CD14-positive monocyte (primary cell): ENCODE measurements around the gene BUB1B. TPM values are rescaled to one million over a fixed set of nuclear protein-coding genes. Genes with fewer than 3 reads are reported as not detected.
A peak's percentile ranks its signal among the peaks of the same experiment; 100 is the strongest.

Experiments
- DNase-seq, 3 donors: peaks; one replicate each; pipeline ENCODE4 v3.0.0-alpha.2; 2011 to 2022
- H2AFZ ChIP-seq: 2 replicates; pipeline ENCODE4 v1.6.0; 2012; ENCODE audit warnings: mild to moderate bottlenecking, low read depth, low read length, inconsistent platforms; ENCODE audit not compliant: insufficient read depth, poor library complexity, severe bottlenecking
- H3K27ac ChIP-seq, 2 donors: 1 replicate in 1 of 2; 2 replicates in 1 of 2; pipeline ENCODE4 v1.5.1; 2012 to 2013; ENCODE audit warnings: low read length in 2 of 2, control low read depth in 1 of 2, inconsistent platforms in 1 of 2, low read depth in 1 of 2, mild to moderate bottlenecking in 1 of 2
- H3K27me3 ChIP-seq, 2 donors: one replicate each; pipeline versions ENCODE4 v1.6.0 to v1.6.1; 2011 to 2013; ENCODE audit warnings: low read length in 2 of 2; ENCODE audit not compliant: control insufficient read depth in 2 of 2, insufficient read depth in 2 of 2
- H3K36me3 ChIP-seq, 2 donors: replicated peaks in 1 of 2; 1 replicate in 1 of 2; 2 replicates in 1 of 2; pipeline versions ENCODE4 v1.5.1 to v1.6.1; 2012 to 2013; ENCODE audit warnings: low read length in 2 of 2, control low read depth in 1 of 2, inconsistent platforms in 1 of 2, mild to moderate bottlenecking in 1 of 2; ENCODE audit not compliant: insufficient read depth in 2 of 2, control insufficient read depth in 1 of 2
- H3K4me1 ChIP-seq, 2 donors: 1 replicate in 1 of 2; 2 replicates in 1 of 2; pipeline versions ENCODE4 v1.5.1 to v1.6.1; 2012 to 2013; ENCODE audit warnings: low read length in 2 of 2, control low read depth in 1 of 2, inconsistent platforms in 1 of 2, mild to moderate bottlenecking in 1 of 2, moderate library complexity in 1 of 2; ENCODE audit not compliant: insufficient read depth in 2 of 2, control insufficient read depth in 1 of 2
- H3K4me2 ChIP-seq: replicated peaks from 2 replicates; pipeline ENCODE3; 2012; ENCODE audit warnings: low read length, moderate library complexity, mild to moderate bottlenecking; ENCODE audit not compliant: poor library complexity, severe bottlenecking; ENCODE audit errors: extremely low read depth
- H3K4me3 ChIP-seq, 3 experiments: fragments of 200-600 bp in 1 of 3; sonication (generic) in 1 of 3; replicated peaks in 1 of 3; 1 replicate in 2 of 3; 2 replicates in 1 of 3; pipeline ENCODE4 v1.5.1; 2011 to 2013; ENCODE audit warnings: low read length in 3 of 3, mild to moderate bottlenecking in 3 of 3, control low read depth in 2 of 3, low read depth in 2 of 3, inconsistent platforms in 1 of 3, moderate library complexity in 1 of 3
- H3K79me2 ChIP-seq: 2 replicates; pipeline ENCODE4 v1.6.0; 2012; ENCODE audit warnings: mild to moderate bottlenecking, control low read depth, inconsistent platforms, low read length, moderate library complexity; ENCODE audit not compliant: insufficient read depth
- H3K9ac ChIP-seq: 2 replicates; pipeline ENCODE4 v1.6.0; 2017; ENCODE audit warnings: low read length, mild to moderate bottlenecking; ENCODE audit not compliant: insufficient read depth, poor library complexity, severe bottlenecking
- H3K9me3 ChIP-seq, 2 donors: replicated peaks in 1 of 2; 1 replicate in 1 of 2; 2 replicates in 1 of 2; pipeline versions ENCODE4 v1.5.1 to v1.6.1; 2012 to 2013; ENCODE audit warnings: low read length in 2 of 2, control low read depth in 1 of 2; ENCODE audit not compliant: control insufficient read depth in 1 of 2, insufficient read depth in 1 of 2
- H4K20me1 ChIP-seq: 2 replicates; pipeline ENCODE4 v1.6.0; 2012; ENCODE audit warnings: mild to moderate bottlenecking, low read length, control low read depth, moderate library complexity; ENCODE audit not compliant: insufficient read depth
- H3K27ac Mint-ChIP-seq, 7 donors: one replicate each; pipeline ENCODE4 v1.8.0; 2020; ENCODE audit warnings: mild to moderate bottlenecking in 7 of 7, mixed read lengths in 7 of 7, moderate library complexity in 6 of 7, inconsistent platforms in 2 of 7
- H3K27me3 Mint-ChIP-seq, 3 donors: one replicate each; pipeline ENCODE4 v1.8.0; 2021 to 2022; ENCODE audit warnings: low read depth in 3 of 3, mild to moderate bottlenecking in 3 of 3, mixed read lengths in 3 of 3, moderate library complexity in 3 of 3, inconsistent platforms in 1 of 3
- H3K36me3 Mint-ChIP-seq, 2 donors: one replicate each; pipeline ENCODE4 v1.8.0; 2020; ENCODE audit warnings: mixed read lengths in 2 of 2, inconsistent platforms in 1 of 2, mild to moderate bottlenecking in 1 of 2
- H3K4me1 Mint-ChIP-seq: one replicate; pipeline ENCODE4 v1.8.0; 2020; ENCODE audit warnings: mild to moderate bottlenecking, mixed read lengths
- H3K4me3 Mint-ChIP-seq, 2 donors: one replicate each; pipeline ENCODE4 v1.8.0; 2020; ENCODE audit warnings: mild to moderate bottlenecking in 2 of 2, mixed read lengths in 2 of 2, moderate library complexity in 1 of 2
- H3K9me3 Mint-ChIP-seq, 7 donors: one replicate each; pipeline ENCODE4 v1.8.0; 2020 to 2022; ENCODE audit warnings: mixed read lengths in 7 of 7, mild to moderate bottlenecking in 6 of 7, moderate library complexity in 6 of 7, inconsistent platforms in 2 of 7
- CTCF ChIP-seq: fragments of 200-600 bp; IDR thresholded peaks from one replicate; pipeline ENCODE4 v1.8.0; 2022; ENCODE audit warnings: antibody characterized with exemption, mild to moderate bottlenecking
- WGBS: methylation state at CpG from one replicate; pipeline ENCODE4 v1.1.5; 2013; ENCODE audit warnings: missing lambda C conversion rate; ENCODE audit not compliant: insufficient coverage; 5-methylcytosine and 5-hydroxymethylcytosine counted together
- intact Hi-C, 2 donors: fragments of 100-400 bp; cut with micrococcal nuclease; formaldehyde crosslinking; loops; one replicate each; pipeline versions ENCODE4 v1.15.0 to v1.15.1; 2023
- polyA plus RNA-seq, 3 donors: library from polyadenylated mRNA; depleted of rRNA in 1 of 3; unstranded in 2 of 3; stranded (reverse) in 1 of 3; fragments of 300-500 nt in 2 of 3; fragments of >200 nt in 1 of 3; fragmentation: Illumina TruSeq in 2 of 3; gene quantifications; 1 replicate in 2 of 3; 2 replicates in 1 of 3; pipeline ENCODE4 v1.2.3, GENCODE V29; 2012 to 2021

BUB1B gene
- polyA plus RNA-seq, 3 donors, result 0.01 to 0.51 TPM; not detected in 1

DNA sequence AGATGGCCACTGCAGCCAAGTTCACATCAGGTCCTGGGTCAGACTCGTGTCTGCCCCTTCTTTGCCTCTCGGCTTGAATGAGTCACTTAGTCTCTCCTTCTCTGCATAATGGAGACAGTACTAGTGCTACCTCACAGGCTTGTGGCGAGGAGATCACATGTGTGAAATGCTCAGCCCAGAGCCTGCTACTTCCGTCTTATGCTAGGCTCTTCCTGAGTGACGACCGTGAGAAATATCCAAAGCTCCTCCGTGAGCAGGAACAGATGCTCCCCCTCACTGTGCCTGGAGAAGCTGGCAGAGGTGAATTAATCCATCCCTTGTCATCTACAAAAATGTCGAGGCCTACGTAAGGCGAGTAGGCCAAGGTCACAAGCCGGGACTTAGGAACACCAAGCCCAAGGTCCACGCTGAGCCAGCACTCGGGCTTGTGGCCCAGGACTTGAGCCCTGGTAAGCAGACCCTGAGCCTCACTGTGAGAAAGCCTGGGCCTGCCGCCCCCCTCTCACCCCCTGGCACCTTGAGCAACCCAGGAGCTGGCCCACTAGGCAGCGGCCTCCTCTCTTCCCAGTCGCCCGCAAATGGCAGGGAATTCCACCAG is 95.9 kb downstream of the BUB1B start:
- Histone ChIP-seq H3K9me3 (peaks cover 0 to 6% of the 10 kb centered on the region in 2 donors), H2AFZ (peak overlapping the region; percentile 21), H3K4me3 (no peak overlapping the region), H3K36me3 (no peaks in the 10 kb centered on the region), H3K79me2 (no peaks in the 10 kb centered on the region), H3K4me1 (peaks cover 10 to 15% of the 10 kb centered on the region in 2 donors), H3K4me2 (no peak overlapping the region), H4K20me1 (no peaks in the 10 kb centered on the region), H3K27me3 (peaks cover 16 to 23% of the 10 kb centered on the region in 2 donors), H3K27ac (no peak overlapping the region), H3K9ac (no peak overlapping the region)
- peak; percentile 53 to 75 (median 57) for DNase-seq
- whole genome bisulfite sequencing, result 85% methylated on average over 17 of the region's 17 CpGs
- no peak overlapping the region for H3K4me3 Mint-ChIP-seq
- TF ChIP-seq CTCF, result no peak
- peaks cover 24 to 35% (median 27%) of the 10 kb centered on the region in 3 donors for H3K27me3 Mint-ChIP-seq
- peaks cover 0 to 3% (median 2%) of the 10 kb centered on the region in 7 donors for H3K9me3 Mint-ChIP-seq
- H3K4me1 Mint-ChIP-seq, result peaks cover 8% of the 10 kb centered on the region
- peak overlapping the region in 4 of 7 donors; percentile 41 to 73 (median 61) for H3K27ac Mint-ChIP-seq
- intact Hi-C loops, result no loop called here
- H3K36me3 Mint-ChIP-seq, result peaks cover 4 to 6% of the 10 kb centered on the region in 2 donors

DNA sequence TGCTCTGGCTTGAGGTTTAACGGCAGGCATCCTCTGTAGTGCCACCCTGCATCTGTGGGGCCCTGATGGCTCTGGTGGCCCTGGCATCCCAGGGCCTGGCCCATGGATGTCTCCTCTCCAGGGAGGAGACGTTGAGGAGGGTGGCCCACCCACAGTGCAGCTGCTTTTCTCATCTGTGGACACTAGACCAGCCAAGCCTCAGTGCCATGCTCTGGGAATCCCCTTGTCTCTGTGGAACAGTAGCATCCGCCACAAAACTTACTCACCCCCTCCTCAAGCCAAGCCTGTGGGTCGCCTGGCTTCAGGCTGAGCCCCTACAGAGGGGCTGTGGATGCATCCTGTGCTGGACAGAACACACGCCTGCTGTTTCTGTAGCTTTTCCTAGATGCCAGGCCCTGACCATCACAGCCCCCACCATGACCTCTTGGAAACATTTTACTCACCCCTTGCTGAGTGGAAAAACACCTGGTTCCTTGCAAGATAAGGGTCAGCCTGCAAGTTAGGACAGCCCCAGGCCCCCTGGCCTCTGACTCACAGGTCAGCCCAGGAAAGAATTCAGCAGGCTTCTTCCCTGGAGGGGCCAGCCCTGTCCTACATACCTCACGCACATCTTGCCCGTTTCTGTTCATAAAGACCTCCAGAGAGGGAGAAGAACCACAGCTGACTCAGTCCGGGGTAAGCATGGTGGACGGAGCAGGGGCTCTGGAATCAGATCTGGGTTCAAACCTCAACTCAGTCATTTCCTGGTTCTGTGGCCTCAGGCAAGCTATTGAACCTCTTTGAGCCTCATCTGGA is 97.0 kb downstream of the BUB1B start:
- Histone ChIP-seq H3K79me2 (no peaks in the 10 kb centered on the region), H3K4me1 (peaks cover 6 to 7% of the 10 kb centered on the region in 2 donors), H3K9me3 (peaks cover 0 to 5% of the 10 kb centered on the region in 2 donors), H3K4me2 (no peak overlapping the region), H3K27ac (no peak overlapping the region), H3K4me3 (no peak overlapping the region), H3K9ac (no peak overlapping the region), H3K36me3 (no peaks in the 10 kb centered on the region), H2AFZ (no peak overlapping the region), H3K27me3 (peaks cover 7 to 14% of the 10 kb centered on the region in 2 donors), H4K20me1 (no peaks in the 10 kb centered on the region)
- Mint-ChIP-seq H3K9me3 (peaks cover 0 to 3% (median 2%) of the 10 kb centered on the region in 7 donors), H3K4me3 (no peak overlapping the region), H3K4me1 (peaks cover 8% of the 10 kb centered on the region), H3K27me3 (peaks cover 17 to 25% (median 23%) of the 10 kb centered on the region in 3 donors), H3K36me3 (peaks cover 4 to 6% of the 10 kb centered on the region in 2 donors), H3K27ac (no peak overlapping the region)
- no peak for DNase-seq
- intact Hi-C loops, result no loop called here
- no peak for TF ChIP-seq CTCF
- 85% methylated on average over 9 of the region's 9 CpGs for WGBS
